Osteocyte (in vitro differentiated cells): ENCODE measurements around the gene AQP7. TPM values are rescaled to one million over a fixed set of nuclear protein-coding genes. Genes with fewer than 3 reads are reported as not detected.
"Not testable (repeated sequence)": the region's sequence is repeated elsewhere in the genome, so short reads cannot be mapped to it uniquely, and the experiment has no call there.

Experiments used
- DNase-seq: peaks from one replicate; pipeline ENCODE4 v3.0.0; 2021; ENCODE audit warnings: mixed read lengths; ENCODE audit not compliant: unreplicated experiment; ENCODE audit errors: extremely low spot score
- H3K27ac Mint-ChIP-seq: one replicate; pipeline ENCODE4 v1.8.0; 2021; ENCODE audit warnings: mild to moderate bottlenecking, mixed read lengths; ENCODE audit not compliant: unreplicated experiment
- H3K27me3 Mint-ChIP-seq: one replicate; pipeline ENCODE4 v1.8.0; 2021; ENCODE audit warnings: mixed read lengths; ENCODE audit not compliant: unreplicated experiment
- H3K36me3 Mint-ChIP-seq: one replicate; pipeline ENCODE4 v1.8.0; 2021; ENCODE audit warnings: mixed read lengths; ENCODE audit not compliant: unreplicated experiment
- H3K4me1 Mint-ChIP-seq: one replicate; pipeline ENCODE4 v1.8.0; 2021; ENCODE audit warnings: mixed read lengths; ENCODE audit not compliant: unreplicated experiment
- H3K4me3 Mint-ChIP-seq: one replicate; pipeline ENCODE4 v1.8.0; 2021; ENCODE audit warnings: mild to moderate bottlenecking, moderate library complexity, mixed read lengths; ENCODE audit not compliant: unreplicated experiment
- H3K9me3 Mint-ChIP-seq: one replicate; pipeline ENCODE4 v1.8.0; 2021; ENCODE audit warnings: mixed read lengths; ENCODE audit not compliant: unreplicated experiment
- CTCF ChIP-seq: fragments of 200-600 bp; sonication (generic); IDR thresholded peaks from 2 replicates; pipeline ENCODE4 v1.5.0; 2021; ENCODE audit warnings: antibody characterized with exemption, mild to moderate bottlenecking, moderate library complexity
- total RNA-seq: library from RNA; stranded (reverse); gene quantifications from 2 replicates; pipeline ENCODE4 v1.2.1, GENCODE V29; 2021

Gene AQP7
- total RNA-seq, 1 donor from 2014 or later = not detected

GRCh38 chr9:33375238-33375840, 27.0 kb downstream of the AQP7 start:
- Mint-ChIP-seq H3K9me3 (no peaks in the 10 kb centered on the region), H3K4me3 (no peak overlapping the region), H3K27ac (peak overlapping the region; percentile 33), H3K36me3 (peaks cover 11% of the 10 kb centered on the region), H3K4me1 (peaks cover 27% of the 10 kb centered on the region), H3K27me3 (no peaks in the 10 kb centered on the region)
- no peak for DNase-seq
- TF ChIP-seq CTCF = no peak

- no peak overlapping the region for H3K4me3 Mint-ChIP-seq
- no peak overlapping the region for H3K27ac Mint-ChIP-seq
- peaks cover 15% of the 10 kb centered on the region for H3K36me3 Mint-ChIP-seq
These were observed 27.6 kb downstream of the AQP7 start for GRCh38 chr9:33374634-33375237.

GRCh38 chr9:33374190-33374589, 28.2 kb downstream of the AQP7 start:
- no peak overlapping the region for H3K4me3 Mint-ChIP-seq
- no peaks in the 10 kb centered on the region for H3K27me3 Mint-ChIP-seq
- H3K36me3 Mint-ChIP-seq = peaks cover 19% of the 10 kb centered on the region
- H3K27ac Mint-ChIP-seq = no peak overlapping the region
- no peak for DNase-seq
- peaks cover 27% of the 10 kb centered on the region for H3K4me1 Mint-ChIP-seq
- no peaks in the 10 kb centered on the region for H3K9me3 Mint-ChIP-seq
- TF ChIP-seq CTCF = no peak

More at GRCh38 chr9:33374634-33375237, 27.6 kb downstream of the AQP7 start:
- peak; percentile 87 for TF ChIP-seq CTCF
- no peak for DNase-seq
- H3K9me3 Mint-ChIP-seq = no peaks in the 10 kb centered on the region
- H3K27me3 Mint-ChIP-seq = no peaks in the 10 kb centered on the region
- H3K4me1 Mint-ChIP-seq = peaks cover 27% of the 10 kb centered on the region

GRCh38 chr9:33372900-33373299, 29.5 kb downstream of the AQP7 start:
- H3K27ac Mint-ChIP-seq = peak overlapping the region; percentile 67
- peaks cover 22% of the 10 kb centered on the region for H3K36me3 Mint-ChIP-seq
- H3K4me1 Mint-ChIP-seq = peaks cover 27% of the 10 kb centered on the region
- H3K27me3 Mint-ChIP-seq = no peaks in the 10 kb centered on the region
- H3K9me3 Mint-ChIP-seq = no peaks in the 10 kb centered on the region
- TF ChIP-seq CTCF = no peak
- no peak overlapping the region for H3K4me3 Mint-ChIP-seq
- DNase-seq = no peak

- no peaks in the 10 kb centered on the region for H3K27me3 Mint-ChIP-seq
- no peaks in the 10 kb centered on the region for H3K9me3 Mint-ChIP-seq
- TF ChIP-seq CTCF = no peak
- H3K4me1 Mint-ChIP-seq = no peaks in the 10 kb centered on the region
- H3K27ac Mint-ChIP-seq = no peak overlapping the region
- H3K4me3 Mint-ChIP-seq = no peak overlapping the region
- peaks cover 56% of the 10 kb centered on the region for H3K36me3 Mint-ChIP-seq
- peak; percentile 63 for DNase-seq
These were observed 35.3 kb downstream of the AQP7 start for GRCh38 chr9:33366979-33367480.

- not testable (repeated sequence) for H3K27me3 Mint-ChIP-seq, DNase-seq, H3K4me3 Mint-ChIP-seq
These were observed 37.6 kb downstream of the AQP7 start for GRCh38 chr9:33364814-33365213.

More at GRCh38 chr9:33364814-33365213, 37.6 kb downstream of the AQP7 start:
- H3K9me3 Mint-ChIP-seq, H3K27ac Mint-ChIP-seq, H3K4me1 Mint-ChIP-seq: not testable (repeated sequence)
- H3K36me3 Mint-ChIP-seq = peaks cover 44% of the 10 kb centered on the region
